GM19025 (cell line): Measurements from ENCODE around the gene LGMN.
"Not testable (repeated sequence)": the region's sequence is repeated elsewhere in the genome, so short reads cannot be mapped to it uniquely, and the experiment has no call there.

ENCODE experiments used
- ATAC-seq: cut with Tn5 transposase; IDR thresholded peaks from one replicate; pipeline ENCODE4 v1.9.1; 2021; ENCODE audit warnings: mild to moderate bottlenecking, low read depth, moderate library complexity; ENCODE audit not compliant: unreplicated experiment

Gene LGMN

DNA sequence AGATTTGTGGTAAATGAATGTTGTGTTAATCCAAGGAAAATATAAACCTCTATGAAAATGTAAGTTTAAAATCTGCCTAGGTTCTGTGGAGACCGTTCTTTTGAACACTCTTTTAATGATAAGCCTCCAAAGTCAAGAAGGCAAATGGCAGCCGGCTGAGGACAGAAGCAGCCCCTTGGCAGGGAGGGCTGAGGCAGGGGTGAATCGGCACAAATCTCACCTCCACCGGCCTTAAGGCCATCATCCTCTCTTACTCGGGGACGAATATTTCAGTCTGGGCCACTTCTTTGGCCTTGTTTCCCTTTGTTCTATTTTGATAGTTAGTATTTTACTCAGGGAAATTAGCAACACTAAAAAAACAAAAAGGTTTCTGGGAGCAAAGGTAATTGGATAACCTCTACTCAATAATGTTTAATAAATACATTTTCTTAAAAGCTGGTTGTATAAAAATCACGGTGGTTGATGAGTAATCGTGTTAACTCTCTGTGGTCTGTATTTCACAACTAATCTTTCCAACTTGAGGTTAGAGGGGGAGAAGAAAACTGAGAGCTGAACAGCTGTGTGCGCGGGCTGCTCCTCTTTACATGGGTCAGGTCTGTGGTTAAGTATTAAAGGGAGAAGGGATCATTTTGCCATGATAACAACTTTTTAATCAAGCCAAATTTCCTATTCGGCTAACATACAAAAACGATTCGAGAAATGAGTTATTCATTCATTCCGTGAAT, 18.6 kb downstream of the LGMN start:
- peak; percentile 84 for ATAC-seq

DNA sequence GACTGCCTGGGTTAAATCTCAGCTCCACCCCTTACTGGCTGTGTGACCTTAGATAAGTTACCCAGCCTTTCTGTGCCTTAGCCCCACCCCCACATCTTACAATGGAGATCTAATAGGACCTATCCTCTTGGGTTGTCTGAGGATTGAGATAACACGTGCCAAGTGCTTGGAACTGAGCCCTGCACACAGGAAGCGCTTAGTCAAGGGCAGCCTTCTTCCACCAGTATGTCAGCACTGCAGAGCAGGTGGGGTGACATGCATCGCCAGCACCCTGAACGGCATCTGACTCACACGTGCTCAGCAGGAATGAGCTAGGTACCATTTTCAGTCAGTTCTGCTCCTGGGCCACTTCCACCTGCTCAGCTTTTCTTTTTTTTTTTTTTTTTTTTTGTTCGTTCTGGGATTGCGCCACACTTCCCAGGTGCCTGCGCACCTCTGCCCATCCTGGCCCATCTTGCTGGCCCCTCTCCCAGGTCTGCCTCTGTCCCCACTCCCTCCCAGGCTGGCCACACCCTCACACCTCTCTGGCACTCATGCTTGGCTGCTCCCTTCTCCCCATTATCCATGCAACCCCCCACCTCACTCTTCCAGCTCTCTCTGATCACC, 19.6 kb downstream of the LGMN start:
- no peak for ATAC-seq

DNA sequence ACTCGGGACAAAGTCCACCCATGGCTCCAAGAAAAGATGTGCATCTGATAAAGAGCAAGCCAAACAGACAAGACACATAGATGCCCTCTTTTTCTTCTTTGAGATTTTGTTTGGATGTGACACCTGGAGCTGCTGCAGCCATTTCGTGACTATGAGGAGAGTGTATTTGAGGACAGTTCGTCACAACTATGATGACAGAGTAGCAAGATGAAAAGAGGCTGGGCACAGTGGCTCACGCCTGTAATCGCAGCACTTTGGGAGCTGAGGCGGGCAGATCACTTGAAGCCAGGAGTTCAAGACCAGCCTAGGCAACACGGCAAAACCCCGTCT, 21.5 kb downstream of the LGMN start:
- no peak for ATAC-seq

DNA sequence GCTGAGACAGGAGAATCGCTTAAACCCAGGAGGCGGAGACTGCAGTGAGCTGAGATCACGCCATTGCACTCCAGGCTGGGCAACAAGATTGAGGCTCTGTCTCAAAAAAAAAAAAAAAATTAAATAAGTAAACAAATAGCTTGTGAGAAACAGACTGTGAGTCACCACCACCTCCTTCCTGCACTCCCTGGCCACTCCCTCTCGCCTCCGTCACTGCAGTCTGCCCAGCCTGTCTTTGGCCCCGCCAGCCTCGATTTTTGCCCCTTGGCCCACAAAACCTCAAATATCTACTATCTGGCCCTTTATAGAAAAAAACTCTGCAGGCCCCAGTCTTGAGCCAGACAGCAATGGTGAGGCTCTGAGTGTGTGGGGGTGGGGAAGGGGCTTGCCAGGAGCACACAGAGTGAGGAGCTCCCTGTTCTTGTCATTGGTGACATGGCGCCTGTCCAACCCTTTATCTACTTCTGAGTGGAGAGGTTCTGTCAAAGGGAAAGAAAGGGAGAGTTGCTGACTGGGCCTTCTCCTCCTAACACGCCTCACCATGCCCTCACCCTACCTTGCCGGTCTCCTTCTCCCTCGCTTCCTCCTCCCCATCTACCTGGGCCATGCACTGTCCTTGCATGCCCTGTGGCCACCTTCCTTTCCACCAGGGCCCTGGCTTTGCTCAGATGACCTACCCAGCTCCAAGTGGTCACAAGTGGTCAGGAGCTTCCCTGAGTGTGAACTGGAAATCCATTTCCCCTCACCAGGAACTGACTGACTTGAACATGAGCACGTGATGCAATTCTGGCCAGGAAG, 22.1 kb downstream of the LGMN start:
- no peak for ATAC-seq

DNA sequence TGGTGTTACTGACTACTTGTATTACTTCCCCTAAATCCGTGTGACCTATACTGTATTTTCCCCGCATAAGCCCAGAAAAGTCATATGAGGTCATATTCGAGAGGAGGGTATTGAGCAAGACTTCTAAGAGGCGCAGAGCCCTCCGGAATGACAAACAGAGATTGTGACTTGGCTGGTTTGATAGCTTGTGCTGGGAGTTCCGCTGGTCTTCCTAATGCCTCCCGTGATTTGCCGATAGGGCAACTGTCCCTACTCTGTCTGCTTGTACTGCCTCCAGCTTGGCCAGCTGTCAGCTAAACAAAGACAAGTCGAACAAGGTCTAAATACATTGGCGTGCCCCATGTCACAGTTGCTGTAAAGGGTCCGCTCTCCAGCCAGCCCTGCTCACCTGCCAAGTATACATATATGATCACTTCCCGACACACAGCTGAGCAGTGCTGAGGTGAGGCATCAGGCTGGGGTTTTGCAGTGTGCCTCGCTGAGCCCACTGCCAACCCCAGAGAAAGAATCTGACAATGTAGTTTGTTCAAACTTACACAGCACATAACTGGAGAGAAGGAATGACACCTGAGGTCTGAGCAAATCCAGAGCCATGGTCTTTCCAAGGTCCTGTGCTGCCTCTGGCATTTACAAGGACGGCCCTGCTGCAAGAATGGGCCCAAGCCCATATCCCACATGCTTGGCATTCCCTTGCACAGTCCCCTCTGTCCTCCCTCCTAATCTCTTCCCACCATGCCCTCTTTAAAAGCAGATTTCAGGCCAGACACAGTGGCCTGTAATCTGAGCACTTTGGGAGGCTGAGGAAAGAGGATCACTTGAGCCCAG, 23.7 kb downstream of the LGMN start:
- ATAC-seq: no peak

DNA sequence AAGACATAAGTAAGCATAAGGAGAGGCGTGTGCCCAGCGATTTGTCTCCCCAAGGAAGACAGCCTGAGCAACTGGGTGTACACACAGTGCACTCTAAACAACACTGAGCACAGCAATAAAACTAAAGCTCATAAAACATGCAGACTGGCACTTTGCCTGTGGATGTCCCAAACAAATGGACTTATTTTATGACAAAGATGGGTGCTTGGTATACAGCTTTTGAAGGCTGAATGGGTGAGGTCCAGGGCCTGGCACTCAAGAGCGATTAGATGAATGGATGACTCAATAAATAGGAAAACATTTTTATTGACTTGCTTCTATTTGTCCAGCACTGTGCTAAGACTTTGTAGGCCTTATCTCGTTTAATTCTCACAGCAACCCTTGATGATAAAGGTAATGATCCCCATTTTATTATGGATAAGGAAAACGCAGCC, 28.5 kb downstream of the LGMN start:
- ATAC-seq: no peak

DNA sequence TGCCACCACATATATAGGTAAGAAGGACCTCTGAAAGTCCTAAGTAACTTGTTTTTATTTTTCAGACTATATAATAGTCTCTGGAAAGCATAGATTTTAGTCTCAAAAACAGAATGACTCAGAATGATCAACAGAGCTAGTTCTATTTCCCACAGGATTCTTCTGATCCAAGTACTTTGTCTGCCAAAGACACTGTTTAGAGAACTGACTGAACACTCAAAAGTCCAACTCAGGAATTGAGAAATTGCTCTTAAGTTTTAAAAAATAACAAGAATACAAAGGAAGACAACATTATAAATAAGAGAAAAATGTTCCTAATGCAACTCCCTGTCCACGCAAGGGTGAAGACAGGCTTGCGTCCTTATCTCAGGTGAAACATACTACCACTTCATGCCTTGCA, 29.0 kb downstream of the LGMN start:
- ATAC-seq: no peak

DNA sequence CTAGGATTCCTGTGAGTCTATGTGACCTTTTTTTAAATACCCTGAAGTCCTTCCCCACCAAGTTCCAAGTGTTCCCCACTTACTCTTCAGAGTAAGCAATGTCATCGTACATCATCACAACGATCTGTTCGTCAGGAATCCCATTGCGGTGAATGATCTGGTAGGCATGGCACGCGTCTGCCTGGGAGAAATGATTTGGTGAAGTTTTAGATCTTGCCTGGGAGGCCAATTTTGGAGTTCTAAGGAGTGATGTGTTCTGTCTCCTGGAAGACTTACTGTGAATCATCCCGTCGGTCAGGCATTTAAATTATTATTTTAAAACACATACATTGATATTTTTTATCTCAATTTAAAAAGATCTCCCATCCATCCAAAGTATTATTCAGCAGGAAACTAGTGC, 29.8 kb downstream of the LGMN start:
- ATAC-seq: no peak

DNA sequence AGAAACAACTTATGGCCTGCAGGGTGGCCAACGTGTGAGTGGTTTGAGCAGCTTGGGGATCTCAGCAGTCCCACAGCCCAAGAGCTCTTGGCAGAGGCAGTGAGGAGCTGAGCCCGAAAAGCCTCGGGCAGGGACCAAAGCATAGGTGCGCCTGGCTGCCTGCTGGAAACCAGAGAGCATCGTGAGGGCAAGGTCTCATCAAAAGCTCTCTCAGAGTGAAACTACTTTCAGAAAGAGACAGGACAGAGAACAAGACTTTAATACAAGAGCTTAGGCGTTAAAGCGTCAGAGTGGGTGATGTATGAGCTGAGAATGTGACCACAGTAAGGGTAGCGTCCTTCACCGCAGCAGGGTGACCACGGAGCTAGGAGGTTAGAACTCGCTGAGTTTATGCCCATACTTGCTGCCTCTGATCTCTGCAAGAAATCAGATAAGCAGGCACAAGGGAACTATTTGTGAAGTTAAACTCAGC, 30.8 kb downstream of the LGMN start:
- no peak for ATAC-seq

DNA sequence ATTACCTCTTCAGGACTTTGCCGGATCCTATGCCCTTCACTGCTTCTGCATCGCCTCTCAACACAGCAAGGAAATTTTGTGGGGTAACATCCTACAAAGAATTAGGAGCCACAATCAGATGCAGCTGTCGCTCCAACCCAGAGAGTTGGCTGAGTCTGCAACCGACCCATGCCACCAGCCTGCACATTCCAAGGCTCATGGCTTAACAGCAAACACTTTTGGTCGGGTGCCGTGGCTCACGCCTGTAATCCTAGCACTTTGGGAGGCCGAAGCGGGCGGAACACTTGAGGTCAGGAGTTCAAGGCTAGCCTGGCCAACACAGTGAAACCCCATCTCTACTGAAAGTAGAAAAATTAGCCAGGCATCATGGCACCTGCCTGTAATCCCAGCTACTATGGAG, 32.3 kb downstream of the LGMN start:
- no peak for ATAC-seq

DNA sequence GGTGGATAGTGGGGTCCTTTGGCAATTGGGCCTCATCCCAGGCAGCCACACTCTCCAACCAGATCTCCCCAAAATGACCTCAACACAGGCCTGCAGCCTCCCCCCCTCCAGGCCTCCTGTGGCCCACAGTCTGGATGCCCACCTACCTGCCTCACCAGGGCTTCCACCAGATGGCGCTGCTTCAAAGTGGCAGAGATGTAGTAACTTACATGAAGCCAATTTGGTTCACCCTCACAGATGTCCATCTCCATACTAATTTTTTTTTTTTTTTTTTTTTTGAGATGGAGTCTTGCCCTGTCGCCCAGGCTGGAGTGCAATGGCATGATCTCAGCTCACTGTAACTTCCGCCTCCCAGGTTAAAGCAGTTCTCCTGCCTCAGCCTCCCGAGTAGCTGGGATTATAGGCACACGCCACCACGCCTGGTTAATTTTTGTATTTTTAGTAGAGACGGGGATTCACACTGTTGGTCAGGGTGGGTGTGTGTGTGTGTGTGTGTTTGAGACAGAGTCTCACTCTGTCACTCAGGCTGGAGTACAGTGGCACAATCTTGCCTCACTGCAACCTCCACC, 33.6 kb downstream of the LGMN start:
- ATAC-seq: not testable (repeated sequence)

DNA sequence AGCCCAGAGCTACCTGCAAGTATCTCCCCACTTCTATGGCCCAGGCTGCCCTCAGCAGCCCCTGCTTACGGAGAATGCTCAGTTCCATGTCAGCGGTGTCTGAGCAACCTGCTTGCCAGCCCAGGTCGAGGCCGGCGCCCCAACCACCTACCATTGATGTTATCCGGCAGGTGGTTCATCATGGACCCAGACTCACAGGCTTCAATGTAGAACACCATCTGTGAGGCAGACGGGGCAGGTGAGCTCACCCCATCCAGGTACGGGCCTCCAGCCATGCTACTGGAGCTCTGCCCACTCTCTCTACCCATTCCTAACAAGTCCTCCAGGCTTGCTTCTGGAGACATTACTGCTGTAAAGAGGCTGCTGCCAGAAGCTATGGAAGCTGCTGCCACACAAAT, 35.8 kb downstream of the LGMN start:
- ATAC-seq: no peak

DNA sequence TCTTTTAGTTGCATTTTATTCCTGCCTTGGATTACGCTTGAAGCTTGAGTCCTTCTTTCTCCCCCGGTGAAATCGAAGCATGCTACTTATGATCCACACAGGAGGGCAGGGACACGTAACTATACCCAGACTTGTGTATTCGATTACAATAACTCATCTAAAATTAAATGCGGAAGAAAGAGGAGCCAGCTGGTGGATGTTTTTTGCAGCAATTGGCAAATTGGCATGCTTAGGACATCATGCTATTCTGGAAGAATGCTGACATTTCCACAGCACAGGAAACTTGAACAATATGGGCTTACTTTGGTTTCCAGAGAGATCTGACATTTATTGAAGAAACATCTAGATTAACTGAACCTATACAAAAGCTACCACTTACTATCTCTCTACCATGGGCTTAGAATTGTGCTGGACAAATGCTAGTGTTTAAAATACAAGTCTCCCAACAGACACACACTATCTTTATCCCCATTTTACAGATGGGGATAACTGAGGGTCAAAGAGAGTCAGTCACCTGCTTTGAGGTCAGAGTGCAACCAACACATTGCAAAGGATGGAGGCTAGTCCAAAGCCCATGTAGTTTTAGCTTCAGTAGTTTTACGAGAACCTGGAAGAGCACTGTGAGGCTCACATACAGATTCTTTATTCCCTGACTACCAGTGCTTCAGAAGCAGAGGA, 36.3 kb downstream of the LGMN start:
- no peak for ATAC-seq

DNA sequence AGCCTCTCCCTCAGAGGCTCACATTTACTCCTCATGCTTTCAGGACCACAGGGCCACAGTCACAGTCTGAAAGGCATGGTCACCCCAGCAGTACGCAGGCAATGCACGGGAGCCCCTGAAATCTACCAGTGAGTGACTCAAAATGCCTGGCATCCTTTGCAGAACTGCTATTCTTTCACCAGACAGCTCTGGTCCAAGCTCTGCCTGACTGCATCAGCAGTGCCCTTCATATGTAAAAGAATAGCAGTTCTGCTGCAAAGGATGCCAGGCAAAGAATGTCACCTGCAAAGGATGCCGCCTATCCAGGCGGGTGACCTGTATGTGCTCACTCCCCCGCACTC, 38.5 kb downstream of the LGMN start:
- ATAC-seq: no peak

DNA sequence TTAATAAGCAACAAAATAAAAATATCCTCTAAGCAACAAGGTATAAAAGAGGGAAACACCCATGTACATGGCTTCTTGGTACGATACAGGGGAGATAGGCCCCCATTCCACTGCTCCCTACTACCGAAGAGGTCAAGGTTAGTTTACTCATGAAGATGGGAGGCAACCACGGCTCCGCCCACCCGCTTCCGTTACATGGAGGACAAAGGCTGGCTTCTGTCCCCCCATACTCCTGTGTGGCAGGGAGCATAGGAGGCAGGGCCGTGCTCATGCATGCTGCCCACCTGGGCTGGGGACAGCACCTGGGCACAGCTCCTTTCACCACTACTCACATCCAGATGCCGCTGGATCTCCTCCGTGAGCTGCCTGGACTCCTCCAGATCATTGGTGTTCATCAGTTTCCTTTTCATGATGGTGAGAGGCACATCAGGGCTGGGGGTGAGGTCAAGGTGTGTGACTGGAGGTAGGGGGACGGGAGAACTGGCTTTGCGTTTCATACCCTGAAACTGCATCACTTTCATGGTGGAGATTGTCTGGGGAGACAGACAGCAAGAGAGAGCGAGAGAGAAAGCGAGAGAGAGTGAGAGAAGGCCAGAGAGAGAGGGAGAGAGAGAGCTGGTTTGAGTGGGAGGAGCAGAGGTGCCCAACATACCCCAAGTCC, 39.0 kb downstream of the LGMN start:
- ATAC-seq: no peak

DNA sequence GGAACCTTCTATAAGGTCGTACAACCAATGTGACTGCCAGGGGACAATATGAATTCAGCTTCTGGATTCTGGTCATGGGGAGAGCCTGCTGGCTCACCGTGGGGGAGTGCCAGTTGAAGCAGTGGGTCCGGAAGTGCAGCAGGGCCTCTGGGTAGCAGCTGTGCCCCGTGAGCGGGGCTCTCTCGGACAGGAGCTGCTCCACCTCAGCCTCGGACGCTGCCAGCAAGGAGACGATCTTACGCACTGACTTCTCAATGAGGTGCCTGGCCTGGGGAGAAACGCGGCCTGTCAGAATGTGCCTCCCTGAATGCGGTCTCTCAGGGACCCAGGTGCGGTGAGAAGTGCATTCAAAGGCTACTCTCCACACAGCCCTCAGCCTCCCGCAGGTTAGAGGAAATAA, 42.0 kb downstream of the LGMN start:
- no peak for ATAC-seq

DNA sequence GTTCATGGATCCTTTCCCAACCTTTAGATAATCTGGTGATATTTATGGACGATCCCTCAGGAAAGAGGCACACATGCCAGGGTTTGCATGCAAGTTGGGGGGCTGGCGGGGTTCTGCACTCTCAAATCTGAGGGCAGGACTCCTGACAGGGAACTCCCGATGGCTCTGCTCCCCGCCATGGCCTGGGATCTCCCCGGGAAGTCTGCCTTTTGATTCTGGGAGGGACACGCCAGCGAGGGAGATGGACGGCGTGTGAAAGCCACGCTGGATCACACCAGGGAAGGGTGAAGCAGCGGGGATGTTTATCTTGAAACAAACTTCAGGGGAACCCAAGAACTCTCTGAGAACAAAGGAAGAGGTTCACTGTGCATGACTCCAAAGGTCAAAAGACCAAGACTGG, 43.6 kb downstream of the LGMN start:
- no peak for ATAC-seq

DNA sequence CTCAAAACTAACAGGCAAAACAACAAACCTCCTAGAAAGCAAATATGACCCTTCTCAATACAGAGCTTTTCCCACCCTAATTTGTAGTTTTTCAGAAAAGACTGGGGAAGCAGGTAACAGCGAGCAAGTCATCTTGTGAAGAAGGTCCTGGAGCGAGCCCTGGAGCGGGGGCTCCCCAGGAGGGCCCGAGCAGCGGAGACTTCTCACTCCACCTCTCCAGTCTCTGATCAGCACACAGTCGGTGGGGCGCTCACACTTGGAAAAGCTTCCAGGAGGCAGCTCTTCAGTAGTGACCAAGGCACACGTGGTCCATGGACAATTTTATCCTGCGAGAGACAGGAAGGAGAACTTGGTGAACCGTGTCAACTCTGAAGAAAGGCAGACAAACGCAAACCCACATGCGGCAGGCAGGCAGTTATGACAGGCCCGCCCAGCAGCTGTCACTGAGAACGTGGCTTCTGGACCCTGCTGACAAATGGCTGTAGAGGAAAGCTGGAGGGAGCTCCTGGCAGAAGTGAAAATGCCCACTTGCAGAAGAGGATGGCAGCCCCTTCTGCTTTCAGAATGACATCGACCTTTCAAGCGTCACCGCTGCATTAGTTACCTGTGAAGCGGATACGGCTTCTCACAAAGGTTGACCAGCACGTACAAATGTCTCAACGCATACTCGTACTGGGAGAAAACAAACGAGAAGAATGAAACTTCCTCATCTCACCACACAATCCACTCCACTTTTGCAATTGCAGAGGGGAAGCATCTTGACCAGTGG, 44.2 kb downstream of the LGMN start:
- ATAC-seq: peak; percentile 93

DNA sequence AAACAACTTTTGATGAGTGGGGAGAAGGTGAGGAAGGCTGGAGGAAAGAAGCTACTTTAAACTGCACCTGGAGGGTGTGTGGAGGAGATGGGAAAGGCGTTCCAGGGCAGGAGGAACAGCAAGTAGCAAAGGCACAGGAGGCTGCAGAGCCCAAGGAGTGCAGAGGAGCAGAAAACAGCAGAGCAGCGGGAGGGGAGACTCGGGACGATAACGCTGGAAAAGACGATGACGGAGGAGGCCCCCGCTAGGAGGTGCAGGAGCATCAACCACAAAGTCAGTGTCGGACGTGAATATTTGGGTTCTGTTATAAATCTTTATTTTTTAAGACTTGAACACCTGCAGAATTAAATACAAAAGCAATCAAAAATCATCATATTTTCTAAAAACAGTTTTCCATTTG, 44.9 kb downstream of the LGMN start:
- no peak for ATAC-seq
